Left lung (tissue), 10 donors: ENCODE data around the gene MT3. TPM values are rescaled to one million over a fixed set of nuclear protein-coding genes. Genes with fewer than 3 reads are reported as not detected.
A peak's percentile ranks its signal among the peaks of the same experiment; 100 is the strongest.

ENCODE experiments used
- ATAC-seq: fragments of 200-7000 bp; cut with Tn5 transposase; one replicate; pipeline ENCODE4 v1.9.1; 2020; ENCODE audit warnings: moderate library complexity
- DNase-seq, 4 donors: peaks; one replicate each; pipeline ENCODE4 v3.0.0-alpha.2; 2013 to 2020
- H3K27ac ChIP-seq, 2 donors: fragments of 200-600 bp; sonication (generic) in 1 of 2; one replicate each; pipeline versions ENCODE4 v1.5.0 to v1.8.0; 2020 to 2021
- H3K27me3 ChIP-seq, 2 donors: fragments of 200-600 bp; sonication (generic) in 1 of 2; one replicate each; pipeline versions ENCODE4 v1.5.0 to v1.8.0; 2020 to 2021
- H3K36me3 ChIP-seq, 2 donors: fragments of 200-600 bp; sonication (generic) in 1 of 2; one replicate each; pipeline versions ENCODE4 v1.5.0 to v1.8.0; 2020 to 2021
- H3K4me1 ChIP-seq, 2 donors: fragments of 200-600 bp; one replicate each; pipeline ENCODE4 v1.8.0; 2021
- H3K4me3 ChIP-seq, 2 donors: fragments of 200-600 bp; sonication (generic) in 1 of 2; one replicate each; pipeline versions ENCODE4 v1.5.0 to v1.8.0; 2020 to 2021; ENCODE audit warnings: mild to moderate bottlenecking in 1 of 2
- H3K9me3 ChIP-seq, 2 donors: fragments of 200-600 bp; sonication (generic) in 1 of 2; one replicate each; pipeline versions ENCODE4 v1.5.0 to v1.8.0; 2020 to 2021
- intact Hi-C, 2 donors: fragments of 100-400 bp; cut with DNase I; formaldehyde crosslinking; loops; one replicate each; pipeline versions ENCODE4 v1.11.2 to v1.14.2; 2022
- polyA plus RNA-seq, 6 donors: library from polyadenylated mRNA; unstranded; fragments of 120-200 nt; gene quantifications; one replicate each; pipeline ENCODE4 v1.2.1, GENCODE V29; 2013; ENCODE audit not compliant: insufficient read length in 6 of 6
- total RNA-seq, 2 donors: library from RNA; stranded (reverse); fragmentation: NEBNext Ultra II Directional; extraction: Animal tissue kit (Norgen Biotek cat#: 25700); gene quantifications; one replicate each; pipeline ENCODE4 v1.2.1, GENCODE V29; 2021
- TF ChIP-seq, protein P1 (sequence below), 2 donors: fragments of 200-600 bp; sonication (generic) in 1 of 2; IDR thresholded peaks; one replicate each; pipeline versions ENCODE4 v1.5.0 to v1.8.0; 2021; ENCODE audit warnings: antibody characterized with exemption in 2 of 2
- donor health status: DM: no; HTN: yes; CAD: no.
- donor health status: DM: no; HTN: no; CAD: no.

MT3 gene
- total and polyA plus RNA-seq, 8 donors = not detected

DNA sequence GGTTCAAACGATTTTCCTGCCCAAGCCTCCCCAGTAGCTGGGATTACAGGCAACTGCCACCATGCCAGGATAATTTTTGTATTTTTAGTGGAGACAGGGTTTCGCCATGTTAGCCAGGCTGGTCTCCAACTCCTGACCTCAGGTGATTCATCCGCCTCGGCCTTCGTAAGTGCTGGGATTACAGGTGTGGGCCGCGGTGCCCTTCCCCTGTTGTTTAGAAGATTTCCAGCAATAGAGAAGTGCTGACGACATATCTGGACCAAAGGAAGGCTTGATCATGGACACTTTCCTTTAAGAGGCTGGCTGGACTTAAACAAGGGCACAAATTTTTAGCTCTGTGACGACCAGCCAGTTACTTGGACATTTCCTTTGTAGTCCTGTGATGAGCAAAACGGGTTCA is 41.9 kb downstream of the MT3 start:
- peaks cover 5 to 26% of the 10 kb centered on the region in 2 donors for H3K4me1 ChIP-seq
- no peak overlapping the region for H3K27ac ChIP-seq
- TF ChIP-seq, protein P1, sequence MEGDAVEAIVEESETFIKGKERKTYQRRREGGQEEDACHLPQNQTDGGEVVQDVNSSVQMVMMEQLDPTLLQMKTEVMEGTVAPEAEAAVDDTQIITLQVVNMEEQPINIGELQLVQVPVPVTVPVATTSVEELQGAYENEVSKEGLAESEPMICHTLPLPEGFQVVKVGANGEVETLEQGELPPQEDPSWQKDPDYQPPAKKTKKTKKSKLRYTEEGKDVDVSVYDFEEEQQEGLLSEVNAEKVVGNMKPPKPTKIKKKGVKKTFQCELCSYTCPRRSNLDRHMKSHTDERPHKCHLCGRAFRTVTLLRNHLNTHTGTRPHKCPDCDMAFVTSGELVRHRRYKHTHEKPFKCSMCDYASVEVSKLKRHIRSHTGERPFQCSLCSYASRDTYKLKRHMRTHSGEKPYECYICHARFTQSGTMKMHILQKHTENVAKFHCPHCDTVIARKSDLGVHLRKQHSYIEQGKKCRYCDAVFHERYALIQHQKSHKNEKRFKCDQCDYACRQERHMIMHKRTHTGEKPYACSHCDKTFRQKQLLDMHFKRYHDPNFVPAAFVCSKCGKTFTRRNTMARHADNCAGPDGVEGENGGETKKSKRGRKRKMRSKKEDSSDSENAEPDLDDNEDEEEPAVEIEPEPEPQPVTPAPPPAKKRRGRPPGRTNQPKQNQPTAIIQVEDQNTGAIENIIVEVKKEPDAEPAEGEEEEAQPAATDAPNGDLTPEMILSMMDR (IDR thresholded peaks at IDR 0.05) = no peak
- no peak for ATAC-seq
- peaks cover 19 to 77% of the 10 kb centered on the region in 2 donors for H3K27me3 ChIP-seq
- no peaks in the 10 kb centered on the region for H3K9me3 ChIP-seq
- no peak for DNase-seq
- H3K4me3 ChIP-seq = no peak overlapping the region
- no peaks in the 10 kb centered on the region for H3K36me3 ChIP-seq
- intact Hi-C loops = no loop called here

DNA sequence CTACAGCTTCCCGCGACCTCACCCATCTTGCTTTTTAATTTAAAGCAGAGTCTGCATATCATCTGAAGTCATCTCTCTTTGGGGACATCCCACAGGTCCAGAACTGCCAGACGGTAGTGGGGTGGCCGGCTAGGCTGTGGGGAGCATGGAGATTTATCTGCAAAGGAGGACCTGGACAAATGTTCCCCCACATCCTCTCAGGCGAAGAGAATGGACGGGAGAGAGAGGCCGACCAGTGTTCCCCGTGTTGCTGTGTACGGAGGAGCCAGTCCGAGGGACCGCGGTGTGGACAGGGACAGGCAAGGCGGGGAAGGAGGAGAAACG is 42.5 kb downstream of the MT3 start:
- TF ChIP-seq, protein P1 (IDR thresholded peaks at IDR 0.05) = no peak
- intact Hi-C loops = no loop called here

DNA sequence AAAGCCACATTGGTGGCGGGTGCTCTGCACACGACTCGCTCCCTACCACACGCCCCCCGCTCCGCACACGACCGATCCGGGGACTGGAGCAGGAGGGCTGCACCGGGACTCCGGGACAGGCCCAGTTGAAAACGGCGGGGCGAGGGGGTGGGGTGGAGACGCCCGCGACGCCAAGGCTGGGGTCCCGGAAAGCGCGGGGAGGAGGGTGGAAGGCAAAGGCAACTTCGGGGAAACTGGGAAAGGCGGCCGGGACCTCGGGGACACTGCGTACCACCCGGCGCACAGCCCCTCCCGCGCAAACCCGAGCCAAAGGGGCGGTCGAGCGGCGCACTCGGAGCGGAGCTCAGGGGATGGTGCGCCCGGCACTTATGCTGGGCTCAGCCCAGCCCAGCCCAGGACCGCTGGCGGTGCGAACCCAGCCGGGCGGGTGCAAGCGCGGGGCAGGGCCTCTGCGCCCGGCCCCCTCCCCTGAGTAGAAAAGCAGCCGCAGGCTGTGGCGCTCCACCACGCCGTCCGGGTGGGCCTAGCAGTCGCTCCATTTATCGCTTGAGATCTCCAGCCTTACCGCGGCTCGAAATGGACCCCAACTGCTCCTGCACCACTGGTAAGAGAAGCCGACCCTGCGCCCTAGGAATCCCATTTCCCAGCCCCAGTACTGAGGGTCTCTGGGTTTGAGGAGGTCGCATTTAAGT is 43.0 kb downstream of the MT3 start, which contains the start of gene MT1M:
TSS of gene MT1M (plus strand) at position 504 of the 692 bp plus-strand sequence. CDS start at position 577, 73 bp downstream.
- intact Hi-C loops = no loop called here
- Histone ChIP-seq H3K4me3 (peak within 1 kb of the TSS; percentile 41 to 44), H3K27me3 (peaks cover 22 to 77% of the 10 kb centered on the region in 2 donors), H3K27ac (peak within 1 kb of the TSS; percentile 51 to 66), H3K4me1 (peaks cover 0 to 19% of the 10 kb centered on the region in 2 donors), H3K36me3 (no peaks in the 10 kb centered on the region), H3K9me3 (no peaks in the 10 kb centered on the region)
- DNase-seq = peak in 1 of 4 donors; percentile 86
- TF ChIP-seq, protein P1 (IDR thresholded peaks at IDR 0.05) = no peak
- ATAC-seq = peak; percentile 83

More for the DNA sequence above, 42.5 kb downstream of the MT3 start:
- no peaks in the 10 kb centered on the region for H3K36me3 ChIP-seq
- no peaks in the 10 kb centered on the region for H3K9me3 ChIP-seq
- ATAC-seq (no peak), DNase-seq (no peak)
- H3K4me1 ChIP-seq = peaks cover under 1 to 21% of the 10 kb centered on the region in 2 donors
- peak overlapping the region; percentile 51 to 66 for H3K27ac ChIP-seq
- peak overlapping the region; percentile 41 to 44 for H3K4me3 ChIP-seq
- H3K27me3 ChIP-seq = peaks cover 19 to 77% of the 10 kb centered on the region in 2 donors

DNA sequence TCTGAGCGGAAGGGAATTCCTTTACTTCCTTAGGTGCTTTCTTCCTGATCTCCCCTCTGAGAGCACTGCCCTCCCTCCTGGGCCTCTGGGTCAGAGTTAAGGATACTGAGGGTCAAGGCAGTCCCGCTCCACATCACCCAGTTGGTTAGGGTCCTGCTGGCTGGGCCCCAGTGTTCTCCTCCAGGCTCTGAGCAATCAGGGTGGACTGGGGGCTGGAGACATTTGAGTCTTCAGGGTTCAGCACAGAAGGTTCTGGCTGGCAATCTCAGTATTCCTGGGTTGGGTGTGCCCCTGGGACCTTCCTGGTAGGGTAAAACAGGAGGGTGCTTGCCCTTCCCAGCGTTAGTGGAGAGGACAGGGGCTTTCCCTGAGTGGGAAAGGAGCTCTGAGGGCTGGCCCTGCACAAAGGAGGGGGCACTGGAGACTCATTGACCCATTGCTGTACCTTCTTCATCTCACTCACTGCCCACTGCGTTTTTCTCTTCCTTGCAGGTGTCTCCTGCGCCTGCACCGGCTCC is 43.6 kb downstream of the MT3 start:
- H3K27me3 ChIP-seq = peaks cover 28 to 77% of the 10 kb centered on the region in 2 donors
- TF ChIP-seq, protein P1 (IDR thresholded peaks at IDR 0.05) = no peak
- no peaks in the 10 kb centered on the region for H3K36me3 ChIP-seq
- H3K27ac ChIP-seq = peak overlapping the region in 1 of 2 donors; percentile 66
- H3K4me1 ChIP-seq = peaks cover 0 to 23% of the 10 kb centered on the region in 2 donors
- no peaks in the 10 kb centered on the region for H3K9me3 ChIP-seq
- H3K4me3 ChIP-seq = peak overlapping the region; percentile 41 to 44
- intact Hi-C loops = no loop called here
- no peak for DNase-seq
- no peak for ATAC-seq

DNA sequence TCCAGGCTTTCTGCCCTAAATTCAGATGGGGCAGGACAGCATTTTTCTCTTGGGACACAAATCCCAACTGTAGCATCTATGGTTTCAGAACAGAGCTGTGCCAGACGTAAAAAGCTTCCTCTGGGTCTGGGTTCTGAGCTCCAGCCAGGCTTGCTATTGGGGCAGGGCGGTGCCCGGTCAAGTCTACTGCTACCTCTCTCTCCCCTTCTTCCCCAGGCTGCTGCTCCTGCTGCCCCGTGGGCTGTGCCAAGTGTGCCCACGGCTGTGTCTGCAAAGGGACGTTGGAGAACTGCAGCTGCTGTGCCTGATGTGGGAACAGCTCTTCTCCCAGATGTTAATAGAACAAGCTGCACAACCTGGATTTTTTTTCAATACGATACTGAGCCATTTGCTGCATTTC is 44.2 kb downstream of the MT3 start:
- ATAC-seq (no peak), DNase-seq (no peak)
- Histone ChIP-seq H3K4me1 (peaks cover 0 to 28% of the 10 kb centered on the region in 2 donors), H3K9me3 (no peaks in the 10 kb centered on the region), H3K27me3 (peaks cover 34 to 80% of the 10 kb centered on the region in 2 donors), H3K4me3 (peak overlapping the region in 1 of 2 donors; percentile 44), H3K27ac (no peak overlapping the region), H3K36me3 (no peaks in the 10 kb centered on the region)
- TF ChIP-seq, protein P1 (IDR thresholded peaks at IDR 0.05) = no peak
- intact Hi-C loops = no loop called here
